Stimulated activated CD8-positive, alpha-beta memory T cell treated with anti-CD3 and anti-CD28 coated beads, Interleukin-15, amount 100 ng/mL, for 1 hour (primary cell): Measurements from ENCODE around the gene AJAP1.
"Not testable (repeated sequence)": the region's sequence is repeated elsewhere in the genome, so short reads cannot be mapped to it uniquely, and the experiment has no call there.

Experiments used
- DNase-seq: peaks from one replicate; pipeline ENCODE4 v3.0.0-alpha.2; 2020; ENCODE audit warnings: low read depth

AJAP1 gene

GRCh38 chr1:4653796-4654725 is at the start of gene AJAP1:
Gene AJAP1 (plus strand): TSS chr1:4654609. CDS start chr1:4655426, 817 bp downstream.
- no peak for DNase-seq

GRCh38 chr1:4605158-4605557 is 49.3 kb upstream of the AJAP1 start:
- no peak for DNase-seq

- no peak for DNase-seq
Measured at GRCh38 chr1:4611563-4612341, 42.7 kb upstream of the AJAP1 start.

- no peak for DNase-seq
Measured at GRCh38 chr1:4612991-4613390, 41.4 kb upstream of the AJAP1 start.

GRCh38 chr1:4613606-4614370 is 40.6 kb upstream of the AJAP1 start:
- DNase-seq, result no peak

- no peak for DNase-seq
Measured at GRCh38 chr1:4614371-4615137, 39.9 kb upstream of the AJAP1 start.

GRCh38 chr1:4615138-4615470 is 39.3 kb upstream of the AJAP1 start:
- no peak for DNase-seq

- DNase-seq, result no peak
Measured at GRCh38 chr1:4615501-4615900, 38.9 kb upstream of the AJAP1 start.

- DNase-seq, result no peak
Measured at GRCh38 chr1:4616831-4617465, 37.5 kb upstream of the AJAP1 start.

GRCh38 chr1:4617506-4617905 is 36.9 kb upstream of the AJAP1 start:
- DNase-seq, result no peak

- DNase-seq, result not testable (repeated sequence)
Measured at GRCh38 chr1:4618827-4619226, 35.6 kb upstream of the AJAP1 start.

- DNase-seq, result no peak
Measured at GRCh38 chr1:4621646-4622045, 32.8 kb upstream of the AJAP1 start.

GRCh38 chr1:4622821-4623220 is 31.6 kb upstream of the AJAP1 start:
- no peak for DNase-seq

- DNase-seq, result no peak
Measured at GRCh38 chr1:4624141-4624715, 30.2 kb upstream of the AJAP1 start.

GRCh38 chr1:4624801-4625200 is 29.6 kb upstream of the AJAP1 start:
- no peak for DNase-seq

GRCh38 chr1:4626061-4626460 is 28.3 kb upstream of the AJAP1 start:
- no peak for DNase-seq

GRCh38 chr1:4626560-4627319 is 27.7 kb upstream of the AJAP1 start:
- DNase-seq, result no peak

GRCh38 chr1:4627353-4627752 is 27.1 kb upstream of the AJAP1 start:
- DNase-seq, result no peak

GRCh38 chr1:4628992-4629391 is 25.4 kb upstream of the AJAP1 start:
- DNase-seq, result no peak

GRCh38 chr1:4630561-4630960 is 23.8 kb upstream of the AJAP1 start:
- no peak for DNase-seq
